ENCODE results near the gene RACGAP1. TPM values are rescaled to one million over a fixed set of nuclear protein-coding genes. Genes with fewer than 3 reads are reported as not detected.
"Not testable (repeated sequence)": the region's sequence is repeated elsewhere in the genome, so short reads cannot be mapped to it uniquely, and the experiment has no call there.

Gene RACGAP1
- polyA plus RNA-seq, 12 donors, result 17.4 to 36.4 (median 28.5) TPM; not detected in 1

DNA sequence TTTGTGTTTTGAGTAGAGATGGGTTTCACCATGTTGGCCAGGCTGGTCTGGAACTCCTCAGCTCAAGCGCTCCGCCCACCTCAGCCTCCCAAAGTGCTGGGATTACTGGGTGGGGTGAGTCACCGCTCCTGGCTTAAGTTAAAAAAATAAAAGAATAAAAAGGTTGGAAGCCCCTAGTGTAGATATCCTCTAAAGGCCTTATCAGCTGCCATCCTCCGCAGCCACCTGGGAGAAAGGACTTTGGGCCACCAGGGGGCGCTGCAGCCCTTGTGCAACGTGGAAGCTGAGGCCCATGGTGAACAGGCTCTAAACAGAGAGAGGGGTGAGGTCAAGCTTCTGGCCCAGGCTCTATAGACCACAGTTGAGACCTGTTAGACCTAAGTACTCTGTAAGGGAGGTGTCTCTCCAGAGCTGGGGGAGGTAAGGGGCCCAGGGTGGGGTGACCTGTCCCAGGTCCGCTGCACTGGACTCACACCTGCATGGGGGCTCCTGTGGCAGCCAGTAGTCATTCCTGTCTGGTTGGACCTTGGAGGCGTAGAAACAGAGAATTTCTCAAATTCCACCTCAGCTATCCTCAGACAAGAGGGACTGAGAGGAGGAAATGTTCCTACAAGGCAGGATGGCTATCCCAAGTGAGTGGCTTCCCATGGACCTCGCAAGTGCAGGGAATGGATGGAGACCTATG is 14.0 kb upstream of the RACGAP1 start:
- DNase-seq, result peak; percentile 68

- no peak for DNase-seq
Observed at GRCh38 chr12:50038336-50038735, 13.0 kb upstream of the RACGAP1 start.

DNA sequence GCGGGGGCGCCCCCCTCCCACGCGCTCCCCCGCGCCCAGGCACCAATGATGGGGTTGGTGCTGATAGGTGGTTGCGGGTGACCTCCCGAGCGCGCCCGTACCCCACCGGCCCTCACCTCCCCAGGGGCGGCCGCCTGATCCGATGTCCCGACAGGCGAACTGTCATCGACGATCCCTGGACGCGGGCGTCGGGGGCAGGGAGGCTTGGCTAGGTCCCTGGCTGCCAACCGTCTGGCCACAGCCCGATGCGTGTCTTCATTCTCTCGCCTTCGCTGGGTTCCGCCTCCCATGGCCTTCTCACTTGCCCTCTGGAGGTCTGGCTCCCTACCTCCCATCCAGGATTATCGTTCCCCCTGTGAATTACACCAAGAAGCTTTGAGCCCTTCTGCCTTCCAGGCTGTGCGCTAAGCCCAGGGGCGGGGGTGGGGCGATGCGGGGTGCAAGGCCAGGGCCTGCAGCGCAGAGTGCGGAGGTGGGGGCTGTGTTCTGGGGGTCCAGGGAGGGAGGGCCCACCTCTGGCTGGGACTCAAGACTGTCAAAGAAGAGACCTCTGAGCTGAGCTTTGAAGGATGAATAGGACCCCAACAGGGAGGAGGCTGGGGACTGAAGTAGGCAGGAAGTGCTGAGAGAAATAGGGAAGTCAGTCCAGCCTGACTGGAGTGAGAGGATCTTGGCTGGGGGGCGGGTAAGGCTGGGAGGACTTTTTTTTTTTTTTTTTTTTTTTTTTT is 7.7 kb upstream of the RACGAP1 start:
- DNase-seq, result no peak

DNA sequence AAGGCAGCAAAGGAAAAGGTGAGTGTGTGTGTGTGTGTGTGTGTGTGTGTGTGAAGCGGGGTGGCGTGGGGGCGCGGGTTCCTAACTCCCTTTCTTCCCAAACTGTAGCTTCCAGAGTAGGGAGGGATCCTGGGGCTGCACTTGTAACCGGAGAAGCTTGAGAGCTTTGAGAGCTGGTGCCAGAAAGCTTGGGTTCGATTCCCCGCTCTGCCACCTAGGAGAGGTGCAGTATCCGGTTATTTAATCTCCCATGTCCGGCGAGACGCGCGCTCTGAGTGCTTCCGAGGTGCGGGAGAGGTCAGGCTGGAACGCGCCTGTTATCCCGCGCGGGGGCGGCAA is 7.2 kb upstream of the RACGAP1 start:
- DNase-seq, result no peak

GRCh38 chr12:50030449-50030848 is 5.2 kb upstream of the RACGAP1 start:
- not testable (repeated sequence) for DNase-seq

- DNase-seq, result no peak
Observed at GRCh38 chr12:50026691-50027090, 1.4 kb upstream of the RACGAP1 start.

DNA sequence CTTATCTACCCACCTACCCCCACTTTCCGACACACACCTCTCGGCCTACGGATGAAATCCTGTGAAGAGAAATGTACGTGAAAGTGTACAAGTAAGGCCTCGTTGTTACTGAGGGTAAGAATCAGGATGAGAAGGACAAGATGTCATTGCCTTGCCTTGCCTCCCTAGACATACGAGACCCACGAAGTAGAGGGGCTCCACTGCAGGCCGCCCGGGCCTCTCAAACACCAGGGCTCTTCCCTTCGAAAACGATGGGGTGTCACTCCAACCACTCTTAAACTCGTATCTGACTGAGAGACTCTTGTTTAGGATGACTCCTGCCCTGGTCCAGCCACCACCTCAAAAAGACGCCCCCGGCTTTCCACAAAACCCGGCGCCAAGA is 498 bp downstream of the RACGAP1 start:
- DNase-seq, result no peak

GRCh38 chr12:50024227-50024626 is 1.1 kb downstream of the RACGAP1 start:
- no peak for DNase-seq

GRCh38 chr12:50022903-50023302 is 2.4 kb downstream of the RACGAP1 start:
- no peak for DNase-seq

DNA sequence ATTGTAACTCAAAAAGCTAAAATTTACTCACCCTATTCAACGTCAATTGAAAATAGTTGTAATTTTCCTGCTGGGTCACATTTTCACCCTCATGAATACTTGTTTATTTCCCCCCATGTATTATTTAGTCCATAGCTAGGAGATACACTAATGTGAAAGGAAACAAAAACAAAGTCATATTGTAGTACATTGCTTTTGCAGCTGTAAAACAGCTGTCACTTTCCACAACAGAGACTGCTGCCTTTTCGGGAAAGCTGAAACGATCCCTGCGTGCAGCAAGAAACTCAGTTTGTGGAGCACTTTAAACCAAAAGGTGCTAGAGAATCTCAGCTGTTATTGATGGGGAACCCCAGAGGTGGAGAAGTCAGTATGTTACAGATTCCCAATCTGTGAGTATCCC is 4.3 kb downstream of the RACGAP1 start:
- peak; percentile 41 for DNase-seq

DNA sequence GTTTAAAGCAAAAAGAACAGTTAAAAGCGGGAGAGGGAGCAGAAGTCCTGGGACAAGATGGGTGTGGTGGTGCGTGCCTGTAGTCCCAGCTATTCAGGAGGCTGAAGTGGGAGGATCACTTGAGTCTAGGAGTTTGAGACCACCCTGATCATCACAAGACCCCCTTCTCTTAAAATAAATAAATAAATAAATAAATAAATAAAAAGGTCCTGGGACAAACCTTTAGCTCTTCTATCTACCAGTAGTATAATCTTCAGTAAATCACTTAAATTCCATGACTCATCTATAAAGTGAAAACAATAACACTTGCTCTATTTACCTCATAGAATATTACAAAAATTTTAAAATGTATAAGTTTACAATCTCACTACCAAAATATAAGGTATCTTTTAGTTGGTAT is 5.8 kb downstream of the RACGAP1 start:
- no peak for DNase-seq

GRCh38 chr12:50018968-50019367 is 6.3 kb downstream of the RACGAP1 start:
- no peak for DNase-seq

DNA sequence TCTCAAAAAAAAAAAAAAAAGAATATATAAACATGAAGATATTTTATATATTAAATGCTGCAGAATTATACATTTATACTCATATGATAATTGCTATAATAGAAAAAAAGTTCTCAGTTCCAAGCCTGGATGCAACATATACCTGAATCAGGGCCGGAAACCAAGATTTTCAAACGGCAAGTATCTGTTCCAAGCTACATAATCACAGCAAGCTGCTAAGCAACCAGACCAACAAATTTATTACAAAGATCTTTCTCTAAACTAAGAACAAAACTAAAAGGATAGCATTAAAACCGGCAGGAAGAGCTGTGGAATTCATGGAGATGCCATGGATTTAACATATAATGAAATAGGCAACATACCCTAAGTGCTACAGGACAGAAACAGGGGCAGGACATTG is 7.1 kb downstream of the RACGAP1 start:
- DNase-seq, result peak; percentile 57

DNA sequence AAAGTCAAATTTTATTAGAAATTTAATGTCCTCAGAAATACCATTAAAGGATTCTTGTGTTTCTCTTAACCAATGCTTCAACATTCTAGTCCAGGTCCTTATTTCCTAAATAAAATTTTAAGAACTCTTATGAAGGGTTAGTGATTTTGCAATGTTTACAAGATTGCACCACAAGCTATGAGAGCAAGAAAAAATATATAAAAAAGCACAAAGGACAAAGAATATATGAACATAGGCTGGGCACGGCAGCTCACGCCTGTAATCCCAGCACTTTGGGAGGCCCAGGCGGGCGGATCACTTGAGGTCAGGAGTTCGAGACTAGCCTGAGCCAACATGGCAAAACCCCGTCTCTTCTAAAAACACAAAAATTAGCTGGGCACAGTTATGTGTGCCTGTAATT is 7.7 kb downstream of the RACGAP1 start:
- DNase-seq, result no peak

DNA sequence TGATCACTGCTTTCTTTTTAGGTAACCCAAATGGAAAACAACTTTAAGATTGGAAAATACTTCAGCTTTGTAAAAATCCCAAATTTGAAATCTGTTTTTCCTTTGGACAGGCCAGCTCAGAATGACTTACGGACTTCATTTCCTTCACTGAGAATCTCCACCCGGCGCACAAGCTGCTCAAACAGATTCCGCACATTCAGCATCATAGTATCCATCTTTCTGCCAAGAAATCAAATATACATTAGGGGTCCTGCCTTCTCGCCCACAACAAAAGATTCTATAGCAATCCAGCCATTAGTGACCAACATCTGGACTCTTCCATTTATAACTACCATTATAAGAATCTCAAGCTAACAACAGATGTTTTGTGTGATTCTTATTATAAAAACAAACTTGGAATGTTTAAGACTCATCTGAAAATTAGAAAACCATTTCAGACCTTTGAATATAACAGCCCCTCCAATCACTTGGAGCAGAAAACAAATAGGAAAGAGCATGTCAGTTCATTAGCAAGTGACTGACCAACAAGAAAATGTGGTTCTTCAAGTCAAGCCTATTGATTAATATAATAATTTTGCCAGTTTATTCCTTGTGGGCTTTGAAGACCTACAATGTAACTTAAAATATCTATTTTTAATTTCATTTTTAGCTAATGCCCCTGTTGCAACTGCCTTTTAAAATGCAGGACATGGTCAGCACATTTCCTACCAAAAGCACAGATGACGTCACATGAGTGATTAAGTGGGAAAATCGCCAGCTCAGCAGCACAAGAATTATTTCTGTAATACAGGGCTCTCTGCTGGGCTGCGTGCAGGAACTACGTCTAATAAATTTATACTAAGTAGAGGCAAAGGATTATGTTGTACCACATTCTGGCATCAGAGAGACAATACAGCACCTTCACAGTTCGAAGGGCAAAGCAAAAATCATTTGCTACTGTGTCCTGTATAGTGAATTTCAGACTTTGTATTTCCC is 8.5 kb downstream of the RACGAP1 start:
- DNase-seq, result peak; percentile 88

DNA sequence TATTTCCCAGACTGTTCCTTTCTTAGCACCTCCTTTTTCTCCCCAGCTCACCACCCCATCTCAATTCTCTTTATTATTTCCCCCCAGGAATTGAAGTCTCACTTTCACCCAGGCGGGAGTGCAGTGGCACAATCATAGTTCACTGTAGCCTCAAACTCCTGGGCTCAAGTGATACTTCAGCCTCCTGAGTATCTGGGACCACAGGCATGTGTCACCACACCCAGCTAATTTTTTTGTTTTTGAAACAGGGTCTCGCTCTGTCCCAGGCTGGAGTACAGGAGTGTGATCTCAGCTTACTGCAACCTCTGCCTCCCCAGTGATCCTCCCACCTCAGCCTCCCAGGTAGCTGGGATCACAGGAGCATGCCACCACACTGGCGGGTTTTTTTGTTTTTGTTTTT is 11.0 kb downstream of the RACGAP1 start:
- no peak for DNase-seq

DNA sequence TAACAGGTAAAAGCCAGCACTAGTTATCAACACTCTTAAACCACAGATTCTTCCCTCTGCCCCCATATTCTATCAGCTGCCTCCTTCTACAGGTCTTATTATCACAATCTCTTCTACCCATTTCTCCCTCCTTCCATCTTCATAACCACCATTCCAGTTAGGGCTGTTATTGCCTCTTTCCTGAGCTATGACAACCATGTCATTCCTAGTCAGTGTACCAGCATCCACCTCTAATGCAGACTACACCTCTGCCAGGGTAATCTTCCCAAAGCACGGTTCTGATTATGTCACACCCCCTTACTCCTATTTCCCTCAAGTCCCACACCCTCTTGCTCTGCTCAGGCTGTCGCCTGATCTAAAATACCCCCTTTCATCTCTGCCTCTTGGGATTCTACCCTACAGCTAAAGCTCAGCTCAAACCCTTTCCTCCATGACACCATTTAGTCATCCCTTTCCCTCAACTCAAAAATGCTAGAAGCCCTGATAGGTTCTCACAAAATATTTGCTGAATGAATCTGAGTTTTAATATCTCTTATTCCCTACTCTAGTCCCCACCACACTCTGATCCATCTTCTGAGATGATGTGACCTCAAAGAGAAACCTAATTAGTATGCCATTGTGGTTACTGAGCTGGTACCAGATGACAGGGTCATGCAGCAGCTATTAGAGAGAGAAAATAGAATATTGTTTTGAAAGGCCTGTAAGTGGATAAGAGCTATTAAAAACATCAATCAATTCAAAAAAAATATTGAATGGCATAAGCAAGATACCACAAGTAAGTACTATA is 11.7 kb downstream of the RACGAP1 start:
- no peak for DNase-seq

DNA sequence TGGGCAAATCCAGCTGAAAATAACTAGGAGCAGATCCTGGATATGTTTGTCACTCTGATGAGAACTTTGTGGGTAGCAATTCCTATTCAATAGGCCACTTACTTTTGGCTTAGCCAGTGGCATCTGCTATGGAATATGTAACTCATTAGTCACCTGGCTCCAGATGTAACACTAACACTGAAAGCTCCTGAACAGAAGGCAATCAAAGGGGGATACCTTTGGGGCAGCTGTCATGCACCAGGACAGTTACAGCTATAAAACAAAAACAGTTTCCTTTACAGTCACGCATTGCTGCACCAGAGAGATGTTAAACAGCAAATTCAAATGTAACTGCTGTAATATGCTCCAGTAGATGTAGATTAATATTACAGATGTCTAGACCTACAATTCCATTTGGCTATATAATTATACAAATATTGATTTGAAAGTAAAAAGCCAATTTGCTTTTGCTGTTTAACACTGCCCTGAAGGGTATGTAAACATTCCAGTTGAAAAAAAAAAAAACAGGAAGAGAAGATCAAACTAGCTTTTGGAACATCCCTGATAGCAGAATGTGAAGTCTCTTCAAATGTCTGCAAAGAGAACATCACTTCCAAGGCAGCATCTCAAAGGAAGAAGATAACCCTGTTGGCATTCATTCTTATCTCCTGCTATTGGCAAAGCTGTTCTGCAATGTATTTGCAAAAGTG is 18.4 kb downstream of the RACGAP1 start:
- DNase-seq, result no peak

DNA sequence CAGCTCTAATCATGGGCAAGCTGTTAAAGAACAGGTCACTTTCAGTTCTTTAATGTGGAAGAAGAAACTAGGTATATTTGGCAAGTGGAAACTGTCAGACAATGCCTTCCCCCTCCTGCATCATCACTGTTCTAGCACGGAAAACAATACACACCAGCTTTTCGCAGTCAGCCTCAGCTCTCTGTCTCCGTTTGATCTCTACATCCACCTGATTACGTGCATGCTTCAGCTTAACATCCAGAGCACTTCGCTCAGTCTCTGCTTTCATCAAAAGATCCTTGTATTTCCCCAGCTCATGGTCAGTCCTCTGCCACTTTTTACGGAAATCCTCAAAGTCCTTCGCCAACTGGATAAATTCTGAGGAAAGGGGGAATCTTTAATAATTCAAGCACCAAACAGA is 19.0 kb downstream of the RACGAP1 start:
- no peak for DNase-seq

- DNase-seq, result no peak
Observed at GRCh38 chr12:50005175-50005574, 20.1 kb downstream of the RACGAP1 start.

- DNase-seq, result no peak
Observed at GRCh38 chr12:50004696-50005095, 20.6 kb downstream of the RACGAP1 start.

Measured in muscle of arm (tissue), 12 donors.